ENCODE measurements around the gene SAP30BP.

- TF ChIP-seq, protein P1, sequence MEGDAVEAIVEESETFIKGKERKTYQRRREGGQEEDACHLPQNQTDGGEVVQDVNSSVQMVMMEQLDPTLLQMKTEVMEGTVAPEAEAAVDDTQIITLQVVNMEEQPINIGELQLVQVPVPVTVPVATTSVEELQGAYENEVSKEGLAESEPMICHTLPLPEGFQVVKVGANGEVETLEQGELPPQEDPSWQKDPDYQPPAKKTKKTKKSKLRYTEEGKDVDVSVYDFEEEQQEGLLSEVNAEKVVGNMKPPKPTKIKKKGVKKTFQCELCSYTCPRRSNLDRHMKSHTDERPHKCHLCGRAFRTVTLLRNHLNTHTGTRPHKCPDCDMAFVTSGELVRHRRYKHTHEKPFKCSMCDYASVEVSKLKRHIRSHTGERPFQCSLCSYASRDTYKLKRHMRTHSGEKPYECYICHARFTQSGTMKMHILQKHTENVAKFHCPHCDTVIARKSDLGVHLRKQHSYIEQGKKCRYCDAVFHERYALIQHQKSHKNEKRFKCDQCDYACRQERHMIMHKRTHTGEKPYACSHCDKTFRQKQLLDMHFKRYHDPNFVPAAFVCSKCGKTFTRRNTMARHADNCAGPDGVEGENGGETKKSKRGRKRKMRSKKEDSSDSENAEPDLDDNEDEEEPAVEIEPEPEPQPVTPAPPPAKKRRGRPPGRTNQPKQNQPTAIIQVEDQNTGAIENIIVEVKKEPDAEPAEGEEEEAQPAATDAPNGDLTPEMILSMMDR (optimal IDR thresholded peaks at IDR 0.05 in 1 of 3, IDR thresholded peaks at IDR 0.05 in 1 of 3, conservative IDR thresholded peaks at IDR 0.05 in 1 of 3; ENCODE audit: extremely low read depth in 1 of 3, insufficient read depth in 2 of 3, low read length in 3 of 3): no peak
- TF ChIP-seq EZH2 (IDR thresholded peaks at IDR 0.05; ENCODE audit: low read length): no peak
Observed at GRCh38 chr17:75664099-75664549, 3.0 kb upstream of the SAP30BP start.

Data from keratinocyte (primary cell).